Hematopoietic multipotent progenitor cell treated with erythropoietin and hydrocortisone succinate and interleukin-3 and kit ligand, for 6 days (in vitro differentiated cells): ENCODE measurements around the gene DDX6.

Experiments
- DNase-seq: peaks from one replicate; pipeline ENCODE4 v3.0.0-alpha.2; 2015

Gene DDX6

GRCh38 chr11:118699506-118700220 lies 91.3 kb downstream of the DDX6 start:
- DNase-seq: no peak
